GM10248 (cell line): ENCODE results near the gene MRPL14.
"Not testable (repeated sequence)": the region's sequence is repeated elsewhere in the genome, so short reads cannot be mapped to it uniquely, and the experiment has no call there.

Experiments
- CTCF ChIA-PET: fragments of 300-600 bp; sonication (Branson Sonifier 250); formaldehyde crosslinking; extraction: SDS; loops from one replicate; lab custom pipeline; 2021; ENCODE audit warnings: antibody characterized with exemption; lab: Yijun Ruan, JAX
- POLR2A ChIA-PET: fragments of 350-650 bp; sonication (Branson Sonifier 250); formaldehyde crosslinking; extraction: SDS; loops from one replicate; lab custom pipeline; 2020; ENCODE audit warnings: antibody characterized with exemption; lab: Yijun Ruan, JAX
- DNase-seq: peaks from one replicate; pipeline ENCODE4 v3.0.0; 2012; ENCODE audit errors: extremely low spot score
- TF ChIP-seq, protein P1 (sequence below): IDR thresholded peaks from 2 replicates; pipeline ENCODE4 v1.5.1; 2012; ENCODE audit warnings: mild to moderate bottlenecking, low read depth; ENCODE audit errors: extremely low read depth, missing control alignments, control extremely low read depth

Gene MRPL14

DNA sequence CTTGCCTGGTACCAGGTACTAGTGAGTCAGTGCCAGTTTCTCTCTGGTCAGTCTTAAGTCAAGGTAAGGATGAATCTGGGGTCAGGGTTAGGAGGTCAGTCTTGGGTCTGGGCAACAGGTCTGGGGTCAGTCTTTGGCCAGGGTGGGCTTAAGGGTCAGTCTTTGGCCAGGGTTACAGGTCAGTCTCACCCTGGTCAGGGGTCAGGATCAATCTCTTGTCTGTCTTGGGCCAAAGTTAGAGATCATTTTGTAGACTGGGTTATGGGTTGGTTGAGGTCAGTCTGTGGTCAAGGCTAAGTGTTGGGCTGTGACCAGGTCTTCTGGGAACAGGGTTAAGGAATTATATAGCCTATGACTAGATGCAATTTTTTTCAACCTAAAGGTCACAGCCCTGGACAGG, 18.6 kb upstream of the MRPL14 start:
- TF ChIP-seq, protein P1, sequence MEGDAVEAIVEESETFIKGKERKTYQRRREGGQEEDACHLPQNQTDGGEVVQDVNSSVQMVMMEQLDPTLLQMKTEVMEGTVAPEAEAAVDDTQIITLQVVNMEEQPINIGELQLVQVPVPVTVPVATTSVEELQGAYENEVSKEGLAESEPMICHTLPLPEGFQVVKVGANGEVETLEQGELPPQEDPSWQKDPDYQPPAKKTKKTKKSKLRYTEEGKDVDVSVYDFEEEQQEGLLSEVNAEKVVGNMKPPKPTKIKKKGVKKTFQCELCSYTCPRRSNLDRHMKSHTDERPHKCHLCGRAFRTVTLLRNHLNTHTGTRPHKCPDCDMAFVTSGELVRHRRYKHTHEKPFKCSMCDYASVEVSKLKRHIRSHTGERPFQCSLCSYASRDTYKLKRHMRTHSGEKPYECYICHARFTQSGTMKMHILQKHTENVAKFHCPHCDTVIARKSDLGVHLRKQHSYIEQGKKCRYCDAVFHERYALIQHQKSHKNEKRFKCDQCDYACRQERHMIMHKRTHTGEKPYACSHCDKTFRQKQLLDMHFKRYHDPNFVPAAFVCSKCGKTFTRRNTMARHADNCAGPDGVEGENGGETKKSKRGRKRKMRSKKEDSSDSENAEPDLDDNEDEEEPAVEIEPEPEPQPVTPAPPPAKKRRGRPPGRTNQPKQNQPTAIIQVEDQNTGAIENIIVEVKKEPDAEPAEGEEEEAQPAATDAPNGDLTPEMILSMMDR = no peak
- POLR2A ChIA-PET = no interaction called here
- CTCF ChIA-PET = interaction anchor here (1.7 kb wide), 1 partner anchor 16 kb away, joined by 3 read pairs; no protein-coding TSS in a partner anchor

DNA sequence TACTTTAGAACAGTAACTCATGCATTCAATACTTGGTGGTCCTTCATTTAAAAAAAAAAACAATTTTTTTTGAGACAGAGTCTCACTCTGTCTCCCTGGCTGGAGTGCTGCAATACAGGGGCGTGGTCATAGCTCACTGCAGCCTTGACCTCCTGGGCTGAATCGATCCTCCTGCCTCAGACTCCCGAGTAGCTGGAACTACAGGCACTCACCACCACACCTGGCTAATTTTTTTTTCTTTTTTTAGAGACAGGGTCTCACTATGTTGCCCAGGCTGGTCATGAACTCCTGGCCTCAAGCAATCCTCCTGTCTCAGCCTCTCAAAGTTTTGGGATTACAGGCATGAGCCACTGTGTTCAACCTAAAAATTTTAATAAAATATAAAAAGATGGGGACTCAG, 17.3 kb upstream of the MRPL14 start:
- DNase-seq, POLR2A ChIA-PET: not testable (repeated sequence)
- CTCF ChIA-PET = interaction anchor here (0.9 to 1.5 kb wide), 6 partner anchors 8 to 420 kb away, joined by 3 to 8 read pairs (median 4); no protein-coding TSS in a partner anchor

More for the DNA sequence above, 18.6 kb upstream of the MRPL14 start:
- no peak for DNase-seq

DNA sequence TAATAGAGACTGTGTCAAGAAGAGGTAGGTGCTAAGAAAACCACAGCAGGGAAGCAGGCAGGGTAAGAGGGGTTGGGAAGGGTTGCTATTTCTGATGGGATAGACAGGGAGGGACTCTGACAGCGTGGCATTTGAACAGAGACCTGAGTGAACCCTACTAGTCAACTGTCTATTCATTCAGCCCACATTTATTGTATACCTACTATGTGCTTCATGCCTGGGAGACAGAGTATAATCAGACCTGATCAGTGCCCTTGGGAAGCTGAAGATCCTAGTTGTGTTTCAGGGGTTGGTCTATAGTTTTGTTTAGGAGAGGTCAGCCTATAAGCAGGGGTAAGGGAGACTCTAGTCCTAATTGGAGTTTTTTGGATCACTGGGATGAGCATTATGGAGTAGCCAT, 16.5 kb upstream of the MRPL14 start:
- TF ChIP-seq, protein P1 = no peak
- no peak for DNase-seq
- POLR2A ChIA-PET = no interaction called here
- CTCF ChIA-PET = interaction anchor here (0.9 to 1.5 kb wide), 7 partner anchors 9 to 419 kb away, joined by 3 to 8 read pairs (median 3); no protein-coding TSS in a partner anchor

GRCh38 chr6:44142835-44143234, 15.6 kb upstream of the MRPL14 start:
- ChIA-PET POLR2A (no interaction called here), CTCF (interaction anchor here (1.1 to 3.9 kb wide), 4 partner anchors 8 to 125 kb away, joined by 3 to 14 read pairs (median 6); no protein-coding TSS in a partner anchor)
- TF ChIP-seq, protein P1 = no peak
- no peak for DNase-seq

- TF ChIP-seq, protein P1 = no peak
- POLR2A ChIA-PET = interaction anchor here (0.6 kb wide), 1 partner anchor 20 kb away, joined by 6 read pairs; the partner anchor contains the start of gene CAPN11
- no peak for DNase-seq
- CTCF ChIA-PET = interaction anchor here (3.9 kb wide), 1 partner anchor 12 kb away, joined by 14 read pairs; no protein-coding TSS in a partner anchor
Observed at GRCh38 chr6:44139351-44139743, 12.1 kb upstream of the MRPL14 start.

GRCh38 chr6:44138717-44139350, 11.6 kb upstream of the MRPL14 start:
- ChIA-PET POLR2A (interaction anchor here (0.6 kb wide), 1 partner anchor 20 kb away, joined by 6 read pairs; the partner anchor contains the start of gene CAPN11), CTCF (interaction anchor here (0.7 to 3.9 kb wide), 3 partner anchors 8 to 34 kb away, joined by 3 to 14 read pairs (median 4); no protein-coding TSS in a partner anchor)
- TF ChIP-seq, protein P1 = no peak
- no peak for DNase-seq

DNA sequence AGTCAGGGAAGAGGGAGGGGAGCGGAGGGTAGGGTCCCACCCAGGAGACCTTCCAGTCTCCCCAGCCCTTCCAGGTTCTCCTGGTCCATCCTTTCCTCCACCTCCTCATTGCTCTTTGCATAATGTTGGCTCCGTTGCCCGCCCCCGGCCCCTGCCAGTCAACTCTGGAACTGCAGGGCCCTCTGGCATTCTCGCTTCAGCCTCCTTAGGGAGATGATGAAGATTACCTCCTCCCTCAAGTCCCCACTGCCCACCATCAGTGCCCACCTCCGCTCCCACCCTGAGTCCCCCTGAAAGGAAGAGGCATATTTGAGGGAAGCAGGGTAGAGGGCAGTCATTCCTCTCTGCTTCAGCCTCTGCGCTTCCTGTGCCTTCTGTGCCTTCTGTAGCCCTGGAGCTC, 8.6 kb upstream of the MRPL14 start:
- ChIA-PET POLR2A (no interaction called here), CTCF (interaction anchor here (1.5 to 1.9 kb wide), 2 partner anchors 11 to 15 kb away, joined by 4 to 7 read pairs; no protein-coding TSS in a partner anchor)
- TF ChIP-seq, protein P1 = no peak
- DNase-seq = no peak
